Umbilical cord (tissue), 2 donors: ENCODE measurements around the gene C6orf47. TPM values are rescaled to one million over a fixed set of nuclear protein-coding genes. Genes with fewer than 3 reads are reported as not detected.

Experiments
- DNase-seq: peaks from one replicate; pipeline ENCODE4 v3.0.0-alpha.2; 2015; ENCODE audit warnings: low spot score
- total RNA-seq: library from RNA; depleted of rRNA; stranded (reverse); fragments of >200 nt; gene quantifications from one replicate; pipeline ENCODE4 v1.2.3, GENCODE V29; 2014; ENCODE audit warnings: low replicate concordance; ENCODE audit not compliant: insufficient read depth

C6orf47 gene
- total RNA-seq, 1 donor from 2014 or later = 24.1 TPM

DNA sequence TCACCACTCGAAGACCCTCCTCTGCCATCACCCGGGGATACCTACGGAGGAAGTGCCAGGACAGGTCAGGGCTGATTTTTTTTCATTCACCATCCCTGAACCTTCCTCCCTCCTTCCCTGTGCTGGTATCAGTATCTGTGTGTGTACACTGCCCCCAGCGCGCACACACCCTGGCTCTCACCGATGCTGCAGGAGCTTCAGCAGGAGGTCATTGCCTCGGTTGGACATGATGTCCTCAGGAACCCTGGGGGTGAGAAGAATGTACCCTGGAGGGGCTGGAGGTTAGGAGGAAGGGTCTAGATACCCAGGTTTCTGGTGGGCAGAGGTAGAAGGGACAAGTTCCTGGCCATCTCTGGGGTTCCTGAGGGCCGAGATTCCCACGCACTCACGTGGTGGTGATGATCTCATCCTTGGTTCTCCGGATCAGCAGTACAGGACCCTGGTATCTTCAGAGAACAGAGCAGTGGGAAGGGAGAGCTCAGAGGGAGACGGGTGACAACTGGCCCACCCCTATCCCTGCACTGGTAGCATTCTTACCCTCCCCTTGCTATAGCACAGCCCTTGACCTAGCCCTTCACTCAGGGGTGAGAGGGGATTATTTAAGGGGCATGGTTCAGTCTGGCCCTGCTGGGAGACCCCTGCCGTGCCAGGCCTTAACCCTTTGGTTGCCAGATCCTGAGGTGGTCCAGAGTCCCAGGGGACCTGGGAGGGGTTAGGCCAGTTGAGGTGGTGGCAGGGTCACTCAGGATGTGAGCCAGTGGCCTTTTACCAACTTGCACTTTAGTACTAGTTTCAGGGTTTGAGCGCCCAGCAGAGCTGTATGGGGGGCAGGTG lies 27.5 kb upstream of the C6orf47 start:
- DNase-seq = no peak

DNA sequence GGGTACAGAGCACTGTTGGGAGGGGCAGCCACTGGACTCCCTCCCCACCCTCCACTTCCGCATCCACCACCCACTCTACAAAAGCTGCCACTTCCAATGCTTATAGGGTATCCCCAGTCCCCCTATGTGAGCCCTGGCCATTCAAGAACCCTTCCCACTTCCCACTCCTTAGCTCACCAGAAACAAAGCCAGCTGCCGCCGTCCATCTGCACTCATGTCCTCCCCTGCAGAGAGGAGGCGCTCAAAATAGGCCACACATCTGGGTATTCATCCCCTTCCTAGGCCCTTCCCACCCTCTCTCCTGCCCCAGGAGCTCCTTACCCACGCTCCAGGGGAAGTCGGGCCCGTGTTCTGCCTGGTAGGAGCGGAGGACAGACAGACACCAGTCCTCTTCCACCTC lies 26.7 kb upstream of the C6orf47 start:
- DNase-seq = no peak

DNA sequence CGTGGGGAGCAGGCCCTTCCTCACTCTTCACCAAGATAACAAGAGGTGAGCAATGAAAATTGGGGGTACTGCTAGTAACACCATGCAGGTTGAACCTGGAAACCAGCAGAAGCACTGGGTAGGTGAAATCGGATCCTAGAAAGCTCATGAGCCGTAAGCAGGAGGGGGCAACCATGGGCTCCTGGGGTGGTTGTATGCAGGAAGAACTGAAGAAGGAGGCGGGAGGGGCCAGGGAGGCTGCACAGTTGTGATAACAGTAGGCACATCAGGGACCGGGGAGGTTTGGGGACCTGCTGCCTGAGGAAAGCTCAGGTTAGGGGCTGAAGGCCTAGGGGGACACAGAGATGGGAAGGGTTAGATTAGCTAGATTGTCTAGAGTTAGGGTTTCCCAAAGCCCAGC lies 25.9 kb upstream of the C6orf47 start:
- no peak for DNase-seq

DNA sequence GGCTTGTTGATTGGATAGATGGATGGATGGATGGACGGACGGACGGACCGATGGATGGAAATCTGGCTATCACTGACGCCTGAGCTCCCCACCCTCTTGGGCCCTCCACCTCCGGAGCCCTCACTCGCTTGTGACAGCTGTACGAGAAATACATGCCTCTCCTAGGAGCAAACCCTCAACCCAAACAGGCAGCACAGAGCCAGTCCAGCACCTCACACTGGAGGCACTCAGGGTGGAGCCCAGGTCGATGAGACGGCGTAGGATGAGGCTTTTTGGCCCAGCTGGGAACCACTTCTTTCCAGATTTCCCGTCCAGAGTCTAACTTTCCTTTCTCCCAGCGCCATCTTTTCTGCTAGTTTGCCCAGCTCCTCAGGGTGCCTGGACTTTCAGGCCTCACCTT lies 23.0 kb upstream of the C6orf47 start:
- no peak for DNase-seq

DNA sequence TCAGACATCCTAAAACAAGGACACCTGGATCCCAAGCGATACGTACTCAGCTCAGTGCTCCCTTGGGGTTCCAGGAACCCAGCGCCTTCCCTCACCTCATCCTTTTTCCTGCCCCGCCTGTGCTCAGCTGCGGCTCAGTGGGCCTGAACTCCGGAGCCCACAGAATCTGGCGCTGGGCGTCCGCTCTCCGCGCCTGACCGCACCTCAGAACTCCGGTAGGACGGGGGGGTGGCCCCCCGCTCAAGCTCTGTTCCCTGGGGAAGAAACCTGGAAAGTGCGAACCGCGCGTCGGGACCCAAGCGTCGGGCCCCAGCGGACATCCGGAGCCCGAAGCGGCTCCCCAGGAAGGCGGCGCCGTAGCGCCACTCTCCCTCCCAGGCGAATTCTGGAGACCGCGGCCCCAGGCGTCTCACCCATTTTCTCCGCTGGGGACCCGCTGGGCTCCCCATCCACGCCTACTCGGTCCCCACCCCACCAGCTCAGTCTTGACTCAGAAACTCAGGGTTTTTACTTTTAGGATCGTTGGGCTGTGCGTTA lies 20.6 kb upstream of the C6orf47 start:
- DNase-seq = peak; percentile 54

DNA sequence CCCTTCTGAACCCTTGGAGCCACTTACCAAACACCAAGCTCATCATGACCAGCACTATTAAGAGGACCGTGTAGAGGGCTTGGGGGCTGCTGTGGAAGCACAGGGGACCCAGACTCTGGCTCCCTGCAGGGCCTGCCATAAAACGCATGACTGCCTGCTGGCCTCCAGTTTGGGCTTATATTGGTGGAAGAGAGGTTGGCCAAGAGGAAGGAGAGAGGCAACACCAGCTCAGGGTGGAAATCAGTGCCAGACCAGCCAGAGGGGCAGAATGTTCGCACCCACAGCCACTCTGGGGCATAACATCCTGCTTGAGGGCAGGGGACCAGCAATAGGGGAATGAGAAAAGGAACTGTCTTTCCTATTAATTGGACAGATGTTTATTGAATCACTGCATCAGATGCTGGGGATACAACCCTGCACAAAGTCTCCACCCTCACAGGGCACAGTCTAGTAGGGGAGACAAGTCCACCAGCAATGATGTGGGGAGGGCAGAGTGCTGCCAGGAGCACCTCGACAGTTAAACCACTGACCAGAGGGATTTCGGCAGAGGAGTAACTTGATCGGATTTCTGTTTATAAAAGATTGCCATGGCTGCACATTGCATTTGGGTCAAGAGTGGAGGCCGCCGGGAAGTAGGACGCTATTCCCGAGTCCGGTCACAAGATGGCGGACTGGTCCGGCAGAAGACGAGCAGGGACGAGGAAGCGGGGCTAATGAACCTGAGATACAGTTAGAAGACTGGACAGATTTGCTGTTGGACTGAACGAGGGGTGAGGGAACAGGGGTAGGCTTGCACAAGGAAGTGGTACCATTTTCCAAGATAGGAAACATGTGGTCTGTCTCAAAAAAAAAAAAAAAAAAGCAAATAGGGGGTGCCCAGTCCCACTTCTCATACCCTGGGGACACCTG lies 19.9 kb upstream of the C6orf47 start, which contains the start of gene LY6G5C:
TSS of gene LY6G5C (minus strand) at position 842 of the 909 bp plus-strand sequence. CDS start at position 148, 694 bp downstream.
- peak; percentile 84 for DNase-seq

DNA sequence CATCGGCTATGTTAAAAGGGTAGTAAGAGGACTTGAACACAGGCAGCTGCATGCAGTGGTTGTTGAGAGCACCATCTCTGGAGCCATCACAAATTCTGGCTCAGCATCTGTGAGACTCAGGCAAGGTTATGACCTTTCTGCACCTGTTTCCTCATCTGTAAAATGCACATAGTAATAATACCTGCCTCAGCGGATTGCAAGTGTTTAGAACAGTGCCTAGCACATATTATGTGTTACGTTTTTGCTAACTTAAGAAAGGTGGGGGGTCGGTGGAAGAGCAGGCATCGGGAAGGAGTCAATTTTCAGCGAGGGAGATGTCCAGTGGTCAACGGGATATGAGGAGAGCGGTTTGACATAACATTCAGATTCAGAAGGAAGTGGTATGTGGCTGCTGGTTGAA lies 17.4 kb upstream of the C6orf47 start:
- no peak for DNase-seq

DNA sequence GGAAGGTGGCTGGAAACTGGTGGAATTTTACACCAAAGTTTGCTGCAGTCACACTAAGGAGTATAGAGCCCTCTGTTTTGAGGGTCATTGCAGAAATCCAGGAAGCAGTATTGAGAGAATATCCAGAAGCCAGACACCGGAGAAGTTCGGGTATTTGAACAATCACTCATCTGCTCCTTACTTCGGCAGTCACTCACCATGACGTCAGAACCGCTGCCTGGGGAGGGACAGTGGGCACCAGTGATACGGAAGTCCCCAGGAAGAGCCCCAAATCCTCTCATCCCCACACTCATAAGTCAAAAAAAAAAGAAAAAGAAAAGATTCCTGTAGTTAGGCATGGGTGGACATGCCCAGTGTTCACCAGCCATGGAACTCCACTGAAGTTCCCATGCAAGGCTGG lies 16.3 kb upstream of the C6orf47 start:
- no peak for DNase-seq

DNA sequence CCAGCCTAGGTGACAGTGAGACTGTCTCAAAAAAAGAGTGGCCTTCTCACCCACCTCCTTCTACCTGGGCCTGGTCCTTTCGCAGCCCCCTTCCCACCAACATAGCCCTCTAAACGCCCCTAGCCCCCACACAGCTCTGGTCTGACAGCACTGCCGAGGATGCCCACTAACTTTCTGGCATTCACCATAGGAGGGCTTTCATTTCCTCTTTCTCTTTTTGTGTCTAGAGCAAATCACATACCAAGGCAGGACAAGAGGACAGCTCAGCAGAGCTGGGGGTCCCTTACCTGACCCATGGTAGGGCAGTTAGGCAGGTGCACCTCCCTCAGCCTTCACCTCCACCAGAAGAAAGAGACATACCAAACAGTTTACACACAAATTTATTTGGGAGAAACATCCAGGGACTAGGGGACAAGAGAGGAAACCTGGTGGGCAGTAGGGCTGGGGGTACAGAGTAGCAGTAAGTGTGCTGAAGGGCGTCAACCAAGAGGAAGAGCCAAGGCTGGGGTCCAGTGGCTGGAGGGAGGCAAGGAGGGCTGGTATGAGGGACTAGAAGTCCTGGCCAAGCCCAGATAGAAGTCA lies 15.8 kb upstream of the C6orf47 start:
- DNase-seq = no peak

DNA sequence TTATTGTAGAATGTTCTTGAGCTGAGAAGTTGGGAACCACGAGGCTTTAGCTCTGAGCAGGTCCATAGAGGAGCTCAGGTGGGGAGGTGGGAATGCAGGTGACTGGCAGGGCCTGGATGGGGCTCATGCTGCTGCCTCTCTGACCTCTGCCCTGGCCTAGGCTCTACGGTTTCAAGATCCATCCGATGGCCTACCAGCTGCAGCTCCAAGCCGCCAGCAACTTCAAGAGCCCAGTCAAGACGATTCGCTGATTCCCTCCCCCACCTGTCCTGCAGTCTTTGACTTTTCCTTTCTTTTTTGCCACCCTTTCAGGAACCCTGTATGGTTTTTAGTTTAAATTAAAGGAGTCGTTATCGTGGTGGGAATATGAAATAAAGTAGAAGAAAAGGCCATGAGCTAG lies 9.1 kb upstream of the C6orf47 start, which contains the start of gene LY6G5B:
TSS of gene LY6G5B (plus strand) at position 301 of the 400 bp plus-strand sequence. CDS start 975 bp downstream, outside the sequence.
- no peak for DNase-seq

DNA sequence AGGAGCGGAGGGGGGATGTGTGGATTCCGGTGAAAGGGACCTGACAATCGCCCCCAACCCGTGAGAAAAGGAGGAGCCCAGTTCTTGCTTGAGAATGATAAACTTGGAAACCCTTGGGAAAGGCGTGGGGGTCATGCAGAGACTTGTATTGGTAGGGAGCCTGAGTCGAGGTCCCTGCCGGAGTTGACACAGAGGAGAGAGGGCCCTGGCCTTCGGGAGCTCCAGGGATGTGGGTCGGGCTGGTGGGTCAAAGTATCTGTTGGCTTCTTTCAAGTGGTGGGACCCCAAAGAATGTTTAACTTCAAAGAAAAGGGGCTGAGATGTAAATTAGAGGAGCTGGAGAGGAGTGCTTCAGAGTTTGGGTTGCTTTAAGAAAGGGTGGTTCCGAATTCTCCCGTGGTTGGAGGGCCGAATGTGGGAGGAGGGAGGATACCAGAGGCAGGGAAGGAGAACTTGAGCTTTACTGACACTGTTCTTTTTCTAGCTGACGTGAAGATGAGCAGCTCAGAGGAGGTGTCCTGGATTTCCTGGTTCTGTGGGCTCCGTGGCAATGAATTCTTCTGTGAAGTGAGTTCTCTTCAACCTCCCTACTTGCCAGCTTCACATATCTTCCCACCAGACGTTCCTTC lies 5.9 kb upstream of the C6orf47 start:
- DNase-seq = peak; percentile 26

DNA sequence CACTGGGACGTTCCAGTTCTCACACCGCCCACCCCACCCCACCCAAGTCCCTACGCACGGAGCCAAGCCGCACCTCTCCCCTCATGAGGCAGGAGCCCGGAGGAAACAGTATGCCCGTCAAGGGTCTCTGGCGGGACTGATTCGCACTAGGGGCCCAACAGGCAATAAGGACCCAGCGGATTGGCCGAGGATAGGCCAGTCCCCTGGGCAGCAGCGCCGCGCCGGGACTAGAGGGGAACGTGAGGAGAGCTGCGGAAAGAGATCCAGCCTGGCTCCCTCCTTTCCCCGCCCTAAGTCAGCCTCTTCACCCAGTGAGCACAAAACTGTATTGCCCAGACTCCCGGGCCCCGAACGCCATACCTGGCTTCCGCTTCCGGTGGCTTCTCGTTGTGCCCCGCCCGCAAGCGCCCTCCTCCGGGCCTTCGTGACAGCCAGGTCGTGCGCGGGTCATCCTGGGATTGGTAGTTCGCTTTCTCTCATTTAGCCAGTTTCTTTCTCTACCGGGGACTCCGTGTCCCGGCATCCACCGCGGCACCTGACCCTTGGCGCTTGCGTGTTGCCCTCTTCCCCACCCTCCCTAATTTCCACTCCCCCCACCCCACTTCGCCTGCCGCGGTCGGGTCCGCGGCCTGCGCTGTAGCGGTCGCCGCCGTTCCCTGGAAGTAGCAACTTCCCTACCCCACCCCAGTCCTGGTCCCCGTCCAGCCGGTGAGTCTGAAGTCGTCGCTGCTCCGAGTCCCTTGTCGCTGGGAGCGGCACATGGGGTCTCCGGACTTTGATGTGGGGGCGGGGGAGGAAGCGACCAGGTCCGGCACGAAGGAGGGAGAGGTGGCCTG lies 5.1 kb upstream of the C6orf47 start, which contains the start of gene CSNK2B:
TSS of gene CSNK2B (plus strand) at position 580 of the 836 bp plus-strand sequence. CDS start 752 bp downstream, outside the sequence.
- DNase-seq = peak; percentile 99

DNA sequence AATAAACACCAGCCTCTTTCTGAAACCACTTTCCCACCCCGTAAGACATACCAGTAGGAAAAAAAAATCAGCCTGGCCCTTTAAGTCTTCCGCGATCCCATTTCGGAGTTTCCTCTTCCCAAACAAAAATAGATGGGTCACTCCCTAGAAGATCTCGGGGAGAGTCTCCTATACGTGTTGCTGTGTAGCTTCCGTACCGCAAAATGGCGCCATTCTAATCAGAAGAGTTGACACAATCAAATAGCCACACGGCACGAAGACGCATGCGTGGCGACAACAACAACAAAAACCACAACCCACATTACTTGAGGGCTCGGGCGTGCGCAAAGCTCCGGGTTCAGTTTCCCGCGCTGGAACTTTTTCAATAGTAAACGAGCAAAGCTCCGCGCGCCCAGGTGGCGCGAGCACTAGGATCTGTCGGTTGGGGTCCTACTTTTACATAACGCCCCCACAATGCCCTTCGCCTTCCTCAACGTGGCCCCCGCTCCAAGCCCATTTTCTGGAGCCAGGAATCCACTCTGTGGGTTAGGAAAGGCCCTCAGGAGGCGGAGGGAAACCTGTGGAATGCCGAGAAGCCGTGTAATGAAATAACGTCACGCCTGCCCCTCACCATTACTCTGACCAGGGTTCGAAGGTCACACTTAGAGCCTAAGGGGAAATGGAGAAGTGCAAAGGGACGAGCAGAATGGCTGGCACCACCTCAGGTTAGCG lies 4.4 kb upstream of the C6orf47 start, which contains the start of gene GPANK1:
TSS of gene GPANK1 (minus strand) at position 208 of the 711 bp plus-strand sequence. CDS start 519 bp downstream, outside the sequence.
- DNase-seq = peak; percentile 99

DNA sequence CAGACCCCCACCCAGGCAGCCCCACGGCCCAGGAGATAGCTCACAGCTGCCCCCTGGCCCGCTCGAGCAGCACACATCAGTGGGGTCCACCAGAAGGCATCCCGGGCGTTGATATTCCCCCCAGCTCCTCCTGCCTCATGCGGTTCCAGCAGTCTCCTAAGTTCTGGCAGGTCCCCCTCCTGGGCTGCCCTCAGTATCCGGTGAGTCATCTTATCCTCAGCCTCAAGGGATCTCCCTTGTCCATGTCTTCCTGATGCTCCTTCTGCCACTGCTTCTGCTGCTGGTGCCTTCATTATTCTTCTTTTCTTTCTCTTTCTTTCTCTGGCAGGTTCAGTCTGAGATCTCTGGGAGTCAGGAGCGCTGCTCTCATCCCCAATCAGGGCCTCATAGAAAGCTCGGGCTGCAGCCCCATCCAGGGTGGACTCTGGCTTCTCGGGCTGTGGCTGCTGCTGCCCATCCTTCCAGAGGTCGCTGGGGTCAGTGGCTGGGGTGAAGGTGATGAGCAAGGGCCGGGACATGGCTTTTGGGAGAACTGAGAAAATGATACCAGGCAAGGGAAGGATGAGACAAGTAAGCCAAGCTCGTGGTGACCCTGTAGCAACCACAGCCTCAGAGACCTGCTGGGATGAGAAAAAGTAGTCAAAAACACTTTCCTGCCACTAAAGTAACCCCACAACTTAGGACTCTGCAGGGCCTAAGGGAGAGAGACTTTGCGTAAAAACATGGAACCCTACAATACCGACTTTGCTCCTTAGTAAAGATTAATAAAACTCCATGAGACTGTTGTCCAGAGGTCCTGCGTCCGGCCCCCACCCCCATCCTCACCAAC lies 3.6 kb upstream of the C6orf47 start:
- peak; percentile 46 for DNase-seq

DNA sequence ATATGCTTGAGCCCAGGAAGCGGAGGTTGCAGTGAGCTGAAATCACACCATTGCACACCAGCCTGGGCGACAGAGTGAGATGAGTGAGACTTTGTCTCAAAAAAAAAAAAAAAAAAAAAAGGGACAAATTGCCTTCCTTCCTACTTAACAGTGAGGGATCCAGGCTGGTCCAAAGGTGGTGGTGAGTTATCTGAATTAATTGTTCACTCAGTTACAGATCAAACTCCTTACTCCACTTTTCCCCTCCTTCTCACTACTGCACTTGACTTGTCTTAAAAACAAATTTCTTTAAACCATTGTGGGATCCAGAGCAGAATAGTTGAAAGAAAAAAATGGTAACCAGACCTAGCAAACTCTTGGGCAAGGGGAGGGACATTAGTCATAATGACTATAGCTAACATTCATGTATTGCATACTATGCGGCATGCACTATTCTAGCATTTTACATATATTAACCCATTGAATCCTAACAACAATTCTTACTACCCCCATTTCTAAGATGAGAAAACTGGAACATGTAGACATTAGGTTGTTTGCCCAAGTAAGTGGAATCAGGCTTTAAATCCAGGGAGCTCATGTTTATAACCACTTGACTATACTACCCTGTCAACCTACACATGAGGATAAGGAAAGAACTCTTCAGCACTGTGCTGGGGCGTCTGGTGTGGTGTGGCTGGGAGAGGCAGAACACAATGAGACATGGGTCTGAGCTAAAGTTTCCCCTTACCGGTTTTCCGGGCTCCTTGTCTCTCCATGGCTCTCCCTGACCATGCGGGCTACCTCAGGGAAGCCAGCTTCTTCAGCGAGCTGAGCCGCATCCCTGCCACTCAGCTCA lies 2.8 kb upstream of the C6orf47 start:
- DNase-seq = no peak

DNA sequence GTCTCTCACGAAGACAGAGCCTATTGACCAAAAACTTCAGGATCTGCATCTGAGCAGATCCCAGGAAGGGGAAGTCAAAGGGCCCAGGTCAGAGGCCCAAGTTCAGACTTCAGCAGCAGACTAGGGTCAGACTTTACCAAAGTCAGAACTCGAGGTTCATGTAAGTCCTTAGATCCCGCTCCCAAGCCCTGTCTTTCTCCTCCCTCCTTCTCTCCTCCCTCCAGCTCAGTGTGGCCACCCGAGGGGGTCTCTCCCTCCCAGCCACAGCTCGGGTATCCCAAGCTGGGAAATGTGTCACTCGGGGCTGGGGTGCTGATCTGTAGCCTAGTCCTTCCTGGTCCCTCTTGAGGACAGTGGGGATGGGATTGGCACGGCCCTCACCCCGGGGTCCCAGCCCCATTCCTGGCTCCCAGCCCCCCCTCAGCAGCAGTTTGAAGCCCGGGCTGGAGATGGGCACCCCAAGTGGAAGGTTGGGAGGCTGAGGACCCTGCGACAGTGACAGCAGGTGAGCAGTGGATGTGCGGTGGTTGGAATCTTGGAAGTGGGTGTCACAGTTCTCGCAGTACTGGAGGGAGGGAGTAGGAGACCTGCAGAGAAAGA lies 1.6 kb upstream of the C6orf47 start:
- DNase-seq = no peak
